H9 (cell line): ENCODE results near the gene PLS1. TPM values are rescaled to one million over a fixed set of nuclear protein-coding genes. Genes with fewer than 3 reads are reported as not detected.

Experiments used
- DNase-seq: peaks from one replicate; pipeline ENCODE4 v3.0.0-alpha.2; 2017
- H2AFZ ChIP-seq: one replicate; pipeline ENCODE4 v1.6.1; 2013; ENCODE audit warnings: mild to moderate bottlenecking, low read length, control low read depth, moderate library complexity
- H2AK5ac ChIP-seq: 2 replicates; pipeline ENCODE4 v1.6.1; 2013; ENCODE audit warnings: low read length, control low read depth, mixed read lengths; ENCODE audit not compliant: insufficient read length
- H2BK120ac ChIP-seq: one replicate; pipeline ENCODE4 v1.6.1; 2013; ENCODE audit warnings: low read depth, mild to moderate bottlenecking, low read length, control low read depth, inconsistent platforms; ENCODE audit not compliant: poor library complexity, severe bottlenecking
- H2BK12ac ChIP-seq: 2 replicates; pipeline ENCODE4 v1.6.1; 2013; ENCODE audit warnings: low read length, control low read depth, mixed read lengths, low read depth; ENCODE audit not compliant: insufficient read length
- H2BK15ac ChIP-seq: 2 replicates; pipeline ENCODE4 v1.6.1; 2013; ENCODE audit warnings: low read depth, low read length, control low read depth
- H2BK20ac ChIP-seq: one replicate; pipeline ENCODE4 v1.6.1; 2013; ENCODE audit warnings: low read depth, mild to moderate bottlenecking, low read length, control low read depth, inconsistent platforms; ENCODE audit not compliant: poor library complexity, severe bottlenecking
- H2BK5ac ChIP-seq: 2 replicates; pipeline ENCODE4 v1.6.1; 2013; ENCODE audit warnings: low read length, control low read depth, mixed read lengths; ENCODE audit not compliant: insufficient read length
- H3K14ac ChIP-seq: 2 replicates; pipeline ENCODE4 v1.6.1; 2013; ENCODE audit warnings: low read length, control low read depth; ENCODE audit not compliant: insufficient read depth
- H3K18ac ChIP-seq: 2 replicates; pipeline ENCODE4 v1.6.1; 2013; ENCODE audit warnings: low read depth, mild to moderate bottlenecking, mixed read lengths, low read length, control low read depth; ENCODE audit not compliant: insufficient read length
- H3K23ac ChIP-seq: 2 replicates; pipeline ENCODE4 v1.6.1; 2013; ENCODE audit warnings: low read length, control low read depth, mixed read lengths, low read depth; ENCODE audit not compliant: insufficient read length
- H3K23me2 ChIP-seq: 2 replicates; pipeline ENCODE4 v1.6.1; 2013; ENCODE audit warnings: low read depth, mild to moderate bottlenecking, mixed read lengths, low read length, control low read depth; ENCODE audit not compliant: insufficient read length, poor library complexity, severe bottlenecking
- H3K27ac ChIP-seq: 2 replicates; pipeline ENCODE4 v1.5.1; 2013; ENCODE audit warnings: low read length, control low read depth, mixed read lengths, low read depth; ENCODE audit not compliant: insufficient read length
- H3K27me3 ChIP-seq: 2 replicates; pipeline ENCODE4 v1.6.1; 2013; ENCODE audit warnings: low read length, control low read depth, inconsistent platforms; ENCODE audit not compliant: insufficient read depth
- H3K4ac ChIP-seq: 2 replicates; pipeline ENCODE4 v1.6.1; 2013; ENCODE audit warnings: low read depth, mild to moderate bottlenecking, control low read depth, inconsistent platforms, low read length, moderate library complexity
- H3K4me1 ChIP-seq: 2 replicates; pipeline ENCODE4 v1.6.1; 2013; ENCODE audit warnings: low read length, control low read depth, inconsistent platforms; ENCODE audit not compliant: insufficient read depth
- H3K4me2 ChIP-seq: 2 replicates; pipeline ENCODE4 v1.6.1; 2013; ENCODE audit warnings: low read length, control low read depth, mixed read lengths; ENCODE audit not compliant: insufficient read length, insufficient read depth
- H3K56ac ChIP-seq: 2 replicates; pipeline ENCODE4 v1.6.1; 2013; ENCODE audit warnings: low read depth, mild to moderate bottlenecking, mixed read lengths, low read length, control low read depth; ENCODE audit not compliant: insufficient read length
- H3K79me1 ChIP-seq: 2 replicates; pipeline ENCODE4 v1.6.1; 2013; ENCODE audit warnings: low read depth, mild to moderate bottlenecking, moderate library complexity, low read length, control low read depth, inconsistent platforms; ENCODE audit not compliant: insufficient read depth, poor library complexity, severe bottlenecking
- H3K79me2 ChIP-seq: 2 replicates; pipeline ENCODE4 v1.6.1; 2013; ENCODE audit warnings: low read length, control low read depth, inconsistent platforms; ENCODE audit not compliant: insufficient read depth
- H3K9ac ChIP-seq: 2 replicates; pipeline ENCODE4 v1.6.1; 2013; ENCODE audit warnings: low read length, control low read depth, mixed read lengths; ENCODE audit not compliant: insufficient read length; ENCODE audit errors: extremely low read depth
- H3K9me3 ChIP-seq: one replicate; pipeline ENCODE4 v1.6.1; 2013; ENCODE audit warnings: low read depth, low read length, inconsistent platforms; ENCODE audit not compliant: control insufficient read depth
- H3T11ph ChIP-seq: one replicate; pipeline ENCODE4 v1.6.1; 2013; ENCODE audit warnings: mild to moderate bottlenecking, low read length, control low read depth, inconsistent platforms
- H4K20me1 ChIP-seq: one replicate; pipeline ENCODE4 v1.6.1; 2013; ENCODE audit not compliant: control insufficient read depth, insufficient read length, insufficient read depth
- H4K5ac ChIP-seq: 2 replicates; pipeline ENCODE4 v1.6.1; 2013; ENCODE audit warnings: low read depth, mild to moderate bottlenecking, mixed read lengths, low read length, control low read depth; ENCODE audit not compliant: insufficient read length
- H4K8ac ChIP-seq: replicated peaks from 2 replicates; pipeline ENCODE4 v1.6.1; 2013; ENCODE audit warnings: low read length, control low read depth, mixed read lengths, low read depth; ENCODE audit not compliant: insufficient read length
- H4K91ac ChIP-seq: 2 replicates; pipeline ENCODE4 v1.6.1; 2013; ENCODE audit warnings: low read depth, mild to moderate bottlenecking, moderate library complexity, mixed read lengths, low read length, control low read depth; ENCODE audit not compliant: insufficient read length
- H3K27ac Mint-ChIP-seq, 3 experiments: 2 replicates in 2 of 3; 3 replicates in 1 of 3; pipeline ENCODE4 v1.8.0; 2020 to 2021; ENCODE audit warnings: mixed read lengths in 3 of 3, mild to moderate bottlenecking in 1 of 3, moderate library complexity in 1 of 3
- H3K27me3 Mint-ChIP-seq: 2 replicates; pipeline ENCODE4 v1.8.0; 2021; ENCODE audit warnings: low read depth, mild to moderate bottlenecking, moderate library complexity, mixed read lengths
- H3K36me3 Mint-ChIP-seq, 3 experiments: 2 replicates in 2 of 3; 3 replicates in 1 of 3; pipeline ENCODE4 v1.8.0; 2020 to 2021; ENCODE audit warnings: low read depth in 3 of 3, mixed read lengths in 3 of 3; ENCODE audit not compliant: insufficient read depth in 1 of 3
- H3K4me1 Mint-ChIP-seq, 2 experiments: 2 replicates each; pipeline ENCODE4 v1.8.0; 2020; ENCODE audit warnings: mixed read lengths in 2 of 2
- H3K4me3 Mint-ChIP-seq, 2 experiments: 2 replicates in 1 of 2; 3 replicates in 1 of 2; pipeline ENCODE4 v1.8.0; 2020 to 2021; ENCODE audit warnings: mild to moderate bottlenecking in 2 of 2, mixed read lengths in 2 of 2, moderate library complexity in 1 of 2
- H3K9me3 Mint-ChIP-seq, 2 experiments: 2 replicates in 1 of 2; 3 replicates in 1 of 2; pipeline ENCODE4 v1.8.0; 2020; ENCODE audit warnings: mild to moderate bottlenecking in 2 of 2, mixed read lengths in 2 of 2, moderate library complexity in 1 of 2
- CTCF ChIP-seq: fragments of 200-600 bp; sonication (generic); conservative IDR thresholded peaks from 3 replicates; pipeline ENCODE4 v1.8.0; 2021; ENCODE audit warnings: antibody characterized with exemption, mild to moderate bottlenecking
- WGBS: extraction: QIAGEN DNeasy Blood & Tissue Kit; methylation state at CpG from one replicate; pipeline ENCODE4 v1.1.7; 2013; ENCODE audit warnings: missing lambda C conversion rate, low lambda C conversion rate, mixed read lengths; ENCODE audit not compliant: insufficient read length; ENCODE audit errors: extremely low coverage; 5-methylcytosine and 5-hydroxymethylcytosine counted together
- total RNA-seq: library from RNA; stranded (reverse); gene quantifications from 2 replicates; pipeline ENCODE4 v1.2.1, GENCODE V29; 2021

PLS1 gene
- total RNA-seq, 1 experiment from 2014 or later: 20.4 TPM

- no peaks in the 10 kb centered on the region for H3K4me1 Mint-ChIP-seq
- H4K5ac ChIP-seq: no peak overlapping the region
- H2BK12ac ChIP-seq: no peak overlapping the region
- H3K27ac ChIP-seq: no peak overlapping the region
- no peak overlapping the region for H3K4ac ChIP-seq
- H4K8ac ChIP-seq: no peak overlapping the region
- H3K23me2 ChIP-seq: no peaks in the 10 kb centered on the region
- H3K27ac Mint-ChIP-seq: no peak overlapping the region
- no peak for TF ChIP-seq CTCF
- no peak overlapping the region for H3K4me2 ChIP-seq
- H3K79me1 ChIP-seq: no peaks in the 10 kb centered on the region
- H2BK20ac ChIP-seq: no peak overlapping the region
- DNase-seq: no peak
- no CpG with 5 or more reads among the region's 1 CpG for WGBS
- H3K56ac ChIP-seq: no peak overlapping the region
- no peak overlapping the region for H3K23ac ChIP-seq
- no peak overlapping the region for H2BK5ac ChIP-seq
- no peaks in the 10 kb centered on the region for H3K4me1 ChIP-seq
- no peak overlapping the region; a peak in 1 of 5 replicates for H3K4me3 Mint-ChIP-seq
- H2BK15ac ChIP-seq: no peak overlapping the region
- peaks cover 0 to 2% (median 0%) of the 10 kb centered on the region in 3 experiments; a peak in 1 of 7 replicates for H3K36me3 Mint-ChIP-seq
- no peak overlapping the region for H3K14ac ChIP-seq
- no peak overlapping the region for H3K9ac ChIP-seq
- H4K91ac ChIP-seq: no peak overlapping the region
- no peaks in the 10 kb centered on the region for H3K9me3 Mint-ChIP-seq
- H3T11ph ChIP-seq: no peak overlapping the region
- H3K18ac ChIP-seq: no peak overlapping the region
- H4K20me1 ChIP-seq: no peaks in the 10 kb centered on the region
- H3K9me3 ChIP-seq: no peaks in the 10 kb centered on the region
- no peak overlapping the region for H2BK120ac ChIP-seq
- no peak overlapping the region for H2AK5ac ChIP-seq
- H3K27me3 ChIP-seq: no peaks in the 10 kb centered on the region
- no peak overlapping the region for H2AFZ ChIP-seq
- no peaks in the 10 kb centered on the region for H3K27me3 Mint-ChIP-seq
- no peaks in the 10 kb centered on the region for H3K79me2 ChIP-seq
These were observed 98.0 kb downstream of the PLS1 start for GRCh38 chr3:142694225-142694624.
